B cell (primary cell): Measurements from ENCODE around the gene OR10A5.

Experiments
- EZH2 ChIP-seq: IDR thresholded peaks from 2 replicates; pipeline ENCODE4 v1.6.1; 2012; ENCODE audit warnings: borderline replicate concordance, low read depth, mild to moderate bottlenecking, moderate library complexity, low read length; ENCODE audit not compliant: insufficient read depth, poor library complexity, severe bottlenecking
- TF ChIP-seq, protein P1 (sequence below): fragments of 200-600 bp; IDR thresholded peaks from one replicate; pipeline ENCODE4 v1.8.0; 2022; ENCODE audit warnings: antibody characterized with exemption, mild to moderate bottlenecking

DNA sequence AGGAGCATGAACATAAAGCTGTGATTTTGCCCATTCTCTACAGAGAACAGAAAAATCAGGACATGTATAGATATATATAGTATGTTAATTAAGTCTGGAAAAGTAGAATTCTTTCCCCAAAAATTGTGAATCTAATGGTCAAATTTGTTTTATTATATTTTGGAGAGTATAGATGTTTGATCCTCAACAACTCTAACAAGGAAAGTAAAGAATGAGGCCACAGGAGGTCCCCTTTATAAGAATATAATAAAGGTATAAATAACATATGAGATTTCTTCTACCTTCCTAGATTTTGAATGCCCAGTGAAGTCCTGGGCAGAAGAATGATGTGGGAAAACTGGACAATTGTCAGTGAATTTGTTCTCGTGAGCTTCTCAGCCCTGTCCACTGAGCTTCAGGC, 30.8 kb downstream of the OR10A5 start, which contains the start of gene OR10A4:
- TF ChIP-seq, protein P1, sequence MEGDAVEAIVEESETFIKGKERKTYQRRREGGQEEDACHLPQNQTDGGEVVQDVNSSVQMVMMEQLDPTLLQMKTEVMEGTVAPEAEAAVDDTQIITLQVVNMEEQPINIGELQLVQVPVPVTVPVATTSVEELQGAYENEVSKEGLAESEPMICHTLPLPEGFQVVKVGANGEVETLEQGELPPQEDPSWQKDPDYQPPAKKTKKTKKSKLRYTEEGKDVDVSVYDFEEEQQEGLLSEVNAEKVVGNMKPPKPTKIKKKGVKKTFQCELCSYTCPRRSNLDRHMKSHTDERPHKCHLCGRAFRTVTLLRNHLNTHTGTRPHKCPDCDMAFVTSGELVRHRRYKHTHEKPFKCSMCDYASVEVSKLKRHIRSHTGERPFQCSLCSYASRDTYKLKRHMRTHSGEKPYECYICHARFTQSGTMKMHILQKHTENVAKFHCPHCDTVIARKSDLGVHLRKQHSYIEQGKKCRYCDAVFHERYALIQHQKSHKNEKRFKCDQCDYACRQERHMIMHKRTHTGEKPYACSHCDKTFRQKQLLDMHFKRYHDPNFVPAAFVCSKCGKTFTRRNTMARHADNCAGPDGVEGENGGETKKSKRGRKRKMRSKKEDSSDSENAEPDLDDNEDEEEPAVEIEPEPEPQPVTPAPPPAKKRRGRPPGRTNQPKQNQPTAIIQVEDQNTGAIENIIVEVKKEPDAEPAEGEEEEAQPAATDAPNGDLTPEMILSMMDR = no peak
- TF ChIP-seq EZH2 = no peak
